Activated naive CD8-positive, alpha-beta T cell treated with anti-CD3 and anti-CD28 coated beads, Interleukin-2, amount 10 ng/mL, durations not matched to agents 7 days and 5 days (primary cell): ENCODE data around the gene LY6G5B. TPM values are rescaled to one million over a fixed set of nuclear protein-coding genes. Genes with fewer than 3 reads are reported as not detected.
A peak's percentile ranks its signal among the peaks of the same experiment; 100 is the strongest.

Experiments used
- ATAC-seq: fragments of 150-1000 bp; cut with Tn5 transposase; one replicate; pipeline ENCODE4 v1.10.0; 2021; ENCODE audit warnings: low read depth, moderate library complexity
- POLR2A ChIA-PET: fragments of 350-600 bp; sonication (Branson Sonifier 250); formaldehyde crosslinking; loops from one replicate; lab custom pipeline; 2021; ENCODE audit warnings: antibody characterized with exemption; lab: Charles Lee
- DNase-seq: peaks from one replicate; pipeline ENCODE4 v3.0.0; 2021
- H3K27ac Mint-ChIP-seq: one replicate; pipeline ENCODE4 v1.8.0; 2022; ENCODE audit warnings: mild to moderate bottlenecking, mixed read lengths
- H3K27me3 Mint-ChIP-seq: one replicate; pipeline ENCODE4 v1.8.0; 2022; ENCODE audit warnings: mild to moderate bottlenecking, moderate library complexity, mixed read lengths
- H3K36me3 Mint-ChIP-seq: one replicate; pipeline ENCODE4 v1.8.0; 2021; ENCODE audit warnings: mild to moderate bottlenecking, mixed read lengths
- H3K4me1 Mint-ChIP-seq: one replicate; pipeline ENCODE4 v1.8.0; 2021; ENCODE audit warnings: mixed read lengths
- H3K4me3 Mint-ChIP-seq: one replicate; pipeline ENCODE4 v1.8.0; 2022; ENCODE audit warnings: mild to moderate bottlenecking, moderate library complexity, mixed read lengths
- H3K9me3 Mint-ChIP-seq: one replicate; pipeline ENCODE4 v1.8.0; 2021; ENCODE audit warnings: mixed read lengths
- total RNA-seq, 2 experiments: library from RNA; stranded (reverse); gene quantifications; one replicate each; pipeline ENCODE4 v1.2.3, GENCODE V29; 2021

LY6G5B gene
- 10 to 100 TPM; 33.8 to 36.4 TPM for total RNA-seq

- peak within 1 kb of the TSS; percentile 52 for H3K27ac Mint-ChIP-seq
- ATAC-seq (no peak), DNase-seq (no peak)
- POLR2A ChIA-PET: interaction anchor here (3.2 kb wide), 1 partner anchor 18 kb away, joined by 11 read pairs; the partner anchor contains the start of gene BAG6
- peaks cover 48% of the 10 kb centered on the region for H3K36me3 Mint-ChIP-seq
- H3K4me3 Mint-ChIP-seq: no peak within 1 kb of the TSS
- no peaks in the 10 kb centered on the region for H3K9me3 Mint-ChIP-seq
- peaks cover 18% of the 10 kb centered on the region for H3K4me1 Mint-ChIP-seq
- H3K27me3 Mint-ChIP-seq: no peaks in the 10 kb centered on the region
Measured at GRCh38 chr6:31669676-31670075, at the start of gene LY6G5B. Gene LY6G5B (plus strand): TSS chr6:31669976. CDS start chr6:31670951, 975 bp downstream.

GRCh38 chr6:31620586-31621319, 49.0 kb upstream of the LY6G5B start, which contains the start of gene PRRC2A:
Gene PRRC2A (plus strand): TSS chr6:31620715. CDS start chr6:31622790, 2,075 bp downstream.
- DNase-seq (peak; percentile 91), ATAC-seq (peak; percentile 9)
- peak within 1 kb of the TSS; percentile 91 for H3K4me3 Mint-ChIP-seq
- H3K4me1 Mint-ChIP-seq: peaks cover 32% of the 10 kb centered on the region
- H3K9me3 Mint-ChIP-seq: no peaks in the 10 kb centered on the region
- POLR2A ChIA-PET: interaction anchor here (0.6 to 4.0 kb wide), 18 partner anchors 13 to 575 kb away, joined by 3 to 34 read pairs (median 4); partner anchors contain the start of genes BAG6, C6orf47, CSNK2B and DDX39B
- H3K36me3 Mint-ChIP-seq: peaks cover 26% of the 10 kb centered on the region
- peak within 1 kb of the TSS; percentile 96 for H3K27ac Mint-ChIP-seq
- H3K27me3 Mint-ChIP-seq: no peaks in the 10 kb centered on the region

- Mint-ChIP-seq H3K36me3 (peaks cover 30% of the 10 kb centered on the region), H3K4me3 (peak overlapping the region; percentile 91), H3K27me3 (no peaks in the 10 kb centered on the region), H3K9me3 (no peaks in the 10 kb centered on the region), H3K4me1 (peaks cover 28% of the 10 kb centered on the region), H3K27ac (peak overlapping the region; percentile 94)
- no peak for ATAC-seq
- POLR2A ChIA-PET: interaction anchor here (1.1 to 4.0 kb wide), 12 partner anchors 13 to 574 kb away, joined by 3 to 34 read pairs (median 6); partner anchors contain the start of genes BAG6, C6orf47, CSNK2B and DDX39B
- DNase-seq: no peak
Measured at GRCh38 chr6:31621320-31621939, 48.3 kb upstream of the LY6G5B start.

- Mint-ChIP-seq H3K9me3 (no peaks in the 10 kb centered on the region), H3K27ac (peak overlapping the region; percentile 94), H3K4me3 (peak overlapping the region; percentile 91), H3K4me1 (peaks cover 23% of the 10 kb centered on the region), H3K36me3 (peaks cover 27% of the 10 kb centered on the region), H3K27me3 (no peaks in the 10 kb centered on the region)
- no peak for ATAC-seq
- POLR2A ChIA-PET: interaction anchor here (1.1 to 4.0 kb wide), 9 partner anchors 12 to 80 kb away, joined by 3 to 34 read pairs (median 8); partner anchors contain the start of genes BAG6, C6orf47, CSNK2B and DDX39B
- no peak for DNase-seq
Measured at GRCh38 chr6:31621991-31622390, 47.8 kb upstream of the LY6G5B start.

GRCh38 chr6:31622684-31623091, 47.1 kb upstream of the LY6G5B start:
- DNase-seq: no peak
- Mint-ChIP-seq H3K36me3 (peaks cover 33% of the 10 kb centered on the region), H3K4me1 (peaks cover 23% of the 10 kb centered on the region), H3K27ac (peak overlapping the region; percentile 28), H3K27me3 (no peaks in the 10 kb centered on the region), H3K9me3 (no peaks in the 10 kb centered on the region), H3K4me3 (peak overlapping the region; percentile 91)
- POLR2A ChIA-PET: interaction anchor here (0.7 to 4.0 kb wide), 6 partner anchors 21 to 81 kb away, joined by 3 to 34 read pairs (median 8); partner anchors contain the start of genes BAG6, C6orf47 and DDX39B
- ATAC-seq: no peak

- Mint-ChIP-seq H3K27me3 (no peaks in the 10 kb centered on the region), H3K27ac (peak overlapping the region; percentile 34), H3K4me1 (peaks cover 20% of the 10 kb centered on the region), H3K9me3 (no peaks in the 10 kb centered on the region), H3K4me3 (no peak overlapping the region), H3K36me3 (peaks cover 40% of the 10 kb centered on the region)
- no peak for DNase-seq
- ATAC-seq: no peak
- POLR2A ChIA-PET: interaction anchor here (4.1 kb wide), 1 partner anchor 28 kb away, joined by 18 read pairs; the partner anchor contains the start of gene BAG6
Measured at GRCh38 chr6:31624070-31624469, 45.7 kb upstream of the LY6G5B start.

- POLR2A ChIA-PET: interaction anchor here (0.6 to 4.1 kb wide), 6 partner anchors 9 to 102 kb away, joined by 3 to 18 read pairs (median 4); partner anchors contain the start of gene BAG6
- ATAC-seq (no peak), DNase-seq (no peak)
- Mint-ChIP-seq H3K9me3 (no peaks in the 10 kb centered on the region), H3K4me1 (peaks cover 14% of the 10 kb centered on the region), H3K27me3 (no peaks in the 10 kb centered on the region), H3K27ac (no peak overlapping the region), H3K4me3 (no peak overlapping the region), H3K36me3 (peaks cover 48% of the 10 kb centered on the region)
Measured at GRCh38 chr6:31626952-31627351, 42.8 kb upstream of the LY6G5B start.

GRCh38 chr6:31627690-31628287, 42.0 kb upstream of the LY6G5B start:
- ATAC-seq (no peak), DNase-seq (no peak)
- peaks cover 6% of the 10 kb centered on the region for H3K4me1 Mint-ChIP-seq
- no peak overlapping the region for H3K27ac Mint-ChIP-seq
- POLR2A ChIA-PET: interaction anchor here (1.0 to 4.1 kb wide), 5 partner anchors 8 to 24 kb away, joined by 3 to 18 read pairs (median 3); partner anchors contain the start of gene BAG6
- peaks cover 47% of the 10 kb centered on the region for H3K36me3 Mint-ChIP-seq
- H3K9me3 Mint-ChIP-seq: no peaks in the 10 kb centered on the region
- no peak overlapping the region for H3K4me3 Mint-ChIP-seq
- no peaks in the 10 kb centered on the region for H3K27me3 Mint-ChIP-seq

GRCh38 chr6:31629014-31629413, 40.8 kb upstream of the LY6G5B start:
- peaks cover 4% of the 10 kb centered on the region for H3K4me1 Mint-ChIP-seq
- DNase-seq (no peak), ATAC-seq (no peak)
- POLR2A ChIA-PET: no interaction called here
- H3K27ac Mint-ChIP-seq: no peak overlapping the region
- peaks cover 45% of the 10 kb centered on the region for H3K36me3 Mint-ChIP-seq
- H3K27me3 Mint-ChIP-seq: no peaks in the 10 kb centered on the region
- H3K9me3 Mint-ChIP-seq: no peaks in the 10 kb centered on the region
- no peak overlapping the region for H3K4me3 Mint-ChIP-seq

GRCh38 chr6:31630177-31630934, 39.4 kb upstream of the LY6G5B start:
- DNase-seq: no peak
- no peaks in the 10 kb centered on the region for H3K9me3 Mint-ChIP-seq
- H3K4me3 Mint-ChIP-seq: no peak overlapping the region
- H3K27ac Mint-ChIP-seq: no peak overlapping the region
- POLR2A ChIA-PET: interaction anchor here (1.5 kb wide), 1 partner anchor 22 kb away, joined by 4 read pairs; the partner anchor contains the start of gene BAG6
- peaks cover 49% of the 10 kb centered on the region for H3K36me3 Mint-ChIP-seq
- H3K27me3 Mint-ChIP-seq: no peaks in the 10 kb centered on the region
- H3K4me1 Mint-ChIP-seq: peaks cover 4% of the 10 kb centered on the region
- no peak for ATAC-seq

- POLR2A ChIA-PET: no interaction called here
- no peaks in the 10 kb centered on the region for H3K27me3 Mint-ChIP-seq
- ATAC-seq (no peak), DNase-seq (no peak)
- H3K4me3 Mint-ChIP-seq: no peak overlapping the region
- H3K27ac Mint-ChIP-seq: no peak overlapping the region
- peaks cover 45% of the 10 kb centered on the region for H3K36me3 Mint-ChIP-seq
- H3K4me1 Mint-ChIP-seq: peaks cover 2% of the 10 kb centered on the region
- no peaks in the 10 kb centered on the region for H3K9me3 Mint-ChIP-seq
Measured at GRCh38 chr6:31631209-31631608, 38.6 kb upstream of the LY6G5B start.

GRCh38 chr6:31631681-31632278, 38.0 kb upstream of the LY6G5B start:
- DNase-seq (no peak), ATAC-seq (no peak)
- Mint-ChIP-seq H3K4me3 (no peak overlapping the region), H3K36me3 (peaks cover 44% of the 10 kb centered on the region), H3K4me1 (peaks cover 2% of the 10 kb centered on the region), H3K9me3 (no peaks in the 10 kb centered on the region), H3K27me3 (no peaks in the 10 kb centered on the region), H3K27ac (no peak overlapping the region)
- POLR2A ChIA-PET: no interaction called here
